Activated T-helper 17 cell treated with anti-CD3 and anti-CD28 coated beads, Interleukin-2, amount 50 U/mL, for 72 hours (primary cell): ENCODE data around the gene C8B. TPM values are rescaled to one million over a fixed set of nuclear protein-coding genes. Genes with fewer than 3 reads are reported as not detected.

Experiments used
- ATAC-seq: fragments of 150-1000 bp; cut with Tn5 transposase; replicated peaks from 2 replicates; pipeline ENCODE4 v1.10.0; 2021; ENCODE audit warnings: mild to moderate bottlenecking, moderate library complexity
- H3K27ac Mint-ChIP-seq: one replicate; pipeline ENCODE4 v1.8.0; 2022; ENCODE audit warnings: mixed read lengths
- H3K27me3 Mint-ChIP-seq: one replicate; pipeline ENCODE4 v1.8.0; 2022; ENCODE audit warnings: mixed read lengths
- H3K36me3 Mint-ChIP-seq: one replicate; pipeline ENCODE4 v1.8.0; 2022; ENCODE audit warnings: low read depth, mild to moderate bottlenecking, mixed read lengths
- H3K4me1 Mint-ChIP-seq: one replicate; pipeline ENCODE4 v1.8.0; 2022; ENCODE audit warnings: mixed read lengths
- H3K4me3 Mint-ChIP-seq: one replicate; pipeline ENCODE4 v1.8.0; 2022; ENCODE audit warnings: mild to moderate bottlenecking, mixed read lengths
- H3K9me3 Mint-ChIP-seq: one replicate; pipeline ENCODE4 v1.8.0; 2022; ENCODE audit warnings: mixed read lengths
- total RNA-seq, 2 donors: library from RNA; stranded (reverse); gene quantifications; one replicate each; pipeline ENCODE4 v1.2.3, GENCODE V29; 2022

Gene C8B
- total RNA-seq, 2 donors from 2014 or later = not detected

GRCh38 chr1:56983484-56983883 is 17.7 kb upstream of the C8B start:
- H3K4me1 Mint-ChIP-seq = no peaks in the 10 kb centered on the region
- no peak for ATAC-seq
- no peak overlapping the region for H3K4me3 Mint-ChIP-seq
- H3K36me3 Mint-ChIP-seq = no peaks in the 10 kb centered on the region
- H3K27ac Mint-ChIP-seq = no peak overlapping the region
- H3K9me3 Mint-ChIP-seq = no peaks in the 10 kb centered on the region
- H3K27me3 Mint-ChIP-seq = peaks cover 23% of the 10 kb centered on the region

GRCh38 chr1:56979986-56980755 is 14.4 kb upstream of the C8B start:
- no peak overlapping the region for H3K27ac Mint-ChIP-seq
- peaks cover 32% of the 10 kb centered on the region for H3K27me3 Mint-ChIP-seq

GRCh38 chr1:56978819-56979218 is 13.0 kb upstream of the C8B start:
- H3K9me3 Mint-ChIP-seq = no peaks in the 10 kb centered on the region
- H3K27me3 Mint-ChIP-seq = peaks cover 30% of the 10 kb centered on the region
- H3K4me1 Mint-ChIP-seq = no peaks in the 10 kb centered on the region
- no peak for ATAC-seq
- no peak overlapping the region for H3K4me3 Mint-ChIP-seq
- no peaks in the 10 kb centered on the region for H3K36me3 Mint-ChIP-seq
- no peak overlapping the region for H3K27ac Mint-ChIP-seq

More at GRCh38 chr1:56979986-56980755, 14.4 kb upstream of the C8B start:
- no peaks in the 10 kb centered on the region for H3K4me1 Mint-ChIP-seq
- H3K9me3 Mint-ChIP-seq = no peaks in the 10 kb centered on the region
- H3K4me3 Mint-ChIP-seq = no peak overlapping the region
- no peak for ATAC-seq
- H3K36me3 Mint-ChIP-seq = no peaks in the 10 kb centered on the region

GRCh38 chr1:56977910-56978309 is 12.1 kb upstream of the C8B start:
- Mint-ChIP-seq H3K4me1 (no peaks in the 10 kb centered on the region), H3K4me3 (no peak overlapping the region), H3K36me3 (no peaks in the 10 kb centered on the region), H3K27ac (no peak overlapping the region), H3K9me3 (no peaks in the 10 kb centered on the region), H3K27me3 (peaks cover 28% of the 10 kb centered on the region)
- no peak for ATAC-seq

- Mint-ChIP-seq H3K27me3 (peaks cover 15% of the 10 kb centered on the region), H3K4me1 (no peaks in the 10 kb centered on the region), H3K36me3 (no peaks in the 10 kb centered on the region), H3K4me3 (no peak overlapping the region), H3K27ac (no peak overlapping the region), H3K9me3 (no peaks in the 10 kb centered on the region)
- ATAC-seq = no peak
Measured at GRCh38 chr1:56975446-56975845, 9.6 kb upstream of the C8B start.

GRCh38 chr1:56973923-56974742 is 8.3 kb upstream of the C8B start:
- Mint-ChIP-seq H3K27ac (no peak overlapping the region), H3K4me3 (no peak overlapping the region), H3K4me1 (no peaks in the 10 kb centered on the region), H3K27me3 (peaks cover 14% of the 10 kb centered on the region), H3K9me3 (no peaks in the 10 kb centered on the region), H3K36me3 (no peaks in the 10 kb centered on the region)
- no peak for ATAC-seq

- Mint-ChIP-seq H3K4me3 (no peak overlapping the region), H3K27ac (no peak overlapping the region), H3K36me3 (no peaks in the 10 kb centered on the region), H3K27me3 (peaks cover 14% of the 10 kb centered on the region), H3K9me3 (peaks cover 3% of the 10 kb centered on the region), H3K4me1 (no peaks in the 10 kb centered on the region)
- ATAC-seq = no peak
Measured at GRCh38 chr1:56972976-56973375, 7.2 kb upstream of the C8B start.

GRCh38 chr1:56970280-56970679 is 4.5 kb upstream of the C8B start:
- H3K27ac Mint-ChIP-seq = no peak overlapping the region
- H3K9me3 Mint-ChIP-seq = peaks cover 3% of the 10 kb centered on the region

GRCh38 chr1:56968878-56969495 is 3.2 kb upstream of the C8B start:
- no peaks in the 10 kb centered on the region for H3K4me1 Mint-ChIP-seq
- no peak for ATAC-seq
- no peak overlapping the region for H3K27ac Mint-ChIP-seq
- H3K27me3 Mint-ChIP-seq = peaks cover 13% of the 10 kb centered on the region
- peaks cover 3% of the 10 kb centered on the region for H3K9me3 Mint-ChIP-seq
- no peak overlapping the region for H3K4me3 Mint-ChIP-seq
- no peaks in the 10 kb centered on the region for H3K36me3 Mint-ChIP-seq

More at GRCh38 chr1:56970280-56970679, 4.5 kb upstream of the C8B start:
- no peak for ATAC-seq
- H3K4me1 Mint-ChIP-seq = no peaks in the 10 kb centered on the region
- no peak overlapping the region for H3K4me3 Mint-ChIP-seq
- H3K36me3 Mint-ChIP-seq = no peaks in the 10 kb centered on the region
- peaks cover 8% of the 10 kb centered on the region for H3K27me3 Mint-ChIP-seq

- no peaks in the 10 kb centered on the region for H3K36me3 Mint-ChIP-seq
- H3K9me3 Mint-ChIP-seq = peaks cover 3% of the 10 kb centered on the region
- H3K27me3 Mint-ChIP-seq = peaks cover 13% of the 10 kb centered on the region
- no peak for ATAC-seq
- no peak overlapping the region for H3K27ac Mint-ChIP-seq
- no peak overlapping the region for H3K4me3 Mint-ChIP-seq
- no peaks in the 10 kb centered on the region for H3K4me1 Mint-ChIP-seq
Measured at GRCh38 chr1:56967900-56968832, 2.4 kb upstream of the C8B start.

GRCh38 chr1:56967355-56967754 is 1.5 kb upstream of the C8B start:
- H3K4me1 Mint-ChIP-seq = no peaks in the 10 kb centered on the region
- no peak overlapping the region for H3K4me3 Mint-ChIP-seq
- H3K9me3 Mint-ChIP-seq = peaks cover 3% of the 10 kb centered on the region
- no peak for ATAC-seq
- peaks cover 13% of the 10 kb centered on the region for H3K27me3 Mint-ChIP-seq
- H3K27ac Mint-ChIP-seq = no peak overlapping the region
- H3K36me3 Mint-ChIP-seq = no peaks in the 10 kb centered on the region

GRCh38 chr1:56966698-56966999 is 834 bp upstream of the C8B start:
- no peak for ATAC-seq
- Mint-ChIP-seq H3K9me3 (peaks cover 3% of the 10 kb centered on the region), H3K27ac (no peak overlapping the region), H3K27me3 (peaks cover 13% of the 10 kb centered on the region), H3K4me3 (no peak overlapping the region), H3K4me1 (no peaks in the 10 kb centered on the region), H3K36me3 (no peaks in the 10 kb centered on the region)

- H3K9me3 Mint-ChIP-seq = peaks cover 3% of the 10 kb centered on the region
- H3K27me3 Mint-ChIP-seq = peaks cover 9% of the 10 kb centered on the region
- H3K36me3 Mint-ChIP-seq = no peaks in the 10 kb centered on the region
- H3K4me1 Mint-ChIP-seq = no peaks in the 10 kb centered on the region
- no peak overlapping the region for H3K4me3 Mint-ChIP-seq
- no peak for ATAC-seq
- no peak overlapping the region for H3K27ac Mint-ChIP-seq
Measured at GRCh38 chr1:56965191-56965590, 624 bp downstream of the C8B start.
